Adrenal gland (tissue), 12 donors: Measurements from ENCODE around the gene GALNT16. TPM values are rescaled to one million over a fixed set of nuclear protein-coding genes. Genes with fewer than 3 reads are reported as not detected.

Experiments
- DNase-seq, 7 donors: peaks; one replicate each; pipeline ENCODE4 v3.0.0-alpha.2; 2019 to 2020
- H3K27ac ChIP-seq, 5 donors: fragments of 200-600 bp; sonication (generic) in 4 of 5; 1 replicate in 3 of 5; 2 replicates in 2 of 5; pipeline versions ENCODE4 v1.5.1 to v1.8.0; 2016 to 2020; ENCODE audit warnings: mild to moderate bottlenecking in 1 of 5
- H3K27me3 ChIP-seq: fragments of 200-600 bp; 2 replicates; pipeline ENCODE4 v1.8.0; 2021
- H3K36me3 ChIP-seq, 2 donors: fragments of 200-600 bp; replicated peaks in 1 of 2; 1 replicate in 1 of 2; 2 replicates in 1 of 2; pipeline versions ENCODE4 v1.5.1 to v1.8.0; 2018 to 2022
- H3K4me1 ChIP-seq, 2 donors: fragments of 200-600 bp; replicated peaks in 1 of 2; 1 replicate in 1 of 2; 2 replicates in 1 of 2; pipeline versions ENCODE4 v1.5.1 to v1.8.0; 2018 to 2021
- H3K4me3 ChIP-seq, 4 donors: fragments of 200-600 bp; sonication (generic) in 3 of 4; one replicate each; pipeline ENCODE4 v1.5.1; 2016 to 2018
- H3K9me3 ChIP-seq, 3 donors: fragments of 200-600 bp; sonication (generic) in 1 of 3; replicated peaks in 1 of 3; 1 replicate in 2 of 3; 2 replicates in 1 of 3; pipeline versions ENCODE4 v1.5.1 to v1.8.0; 2016 to 2021
- CTCF ChIP-seq, 6 experiments: fragments of 450-650 bp in 4 of 6; fragments of 200-600 bp in 2 of 6; sonication (generic) in 1 of 6; IDR thresholded peaks; 1 replicate in 5 of 6; 2 replicates in 1 of 6; pipeline versions ENCODE4 v1.5.1 to v1.8.0; 2016 to 2021; ENCODE audit warnings: antibody characterized with exemption in 6 of 6, mild to moderate bottlenecking in 2 of 6, moderate library complexity in 1 of 6
- POLR2A ChIP-seq, 2 donors: fragments of 450-650 bp; IDR thresholded peaks; one replicate each; pipeline ENCODE4 v1.6.1; 2017; ENCODE audit warnings: antibody characterized with exemption in 2 of 2, mild to moderate bottlenecking in 2 of 2, moderate library complexity in 1 of 2
- WGBS, 4 donors: extraction: QIAGEN DNeasy Blood & Tissue Kit in 2 of 4; methylation state at CpG; one replicate each; pipeline versions ENCODE4 v1.1.5 to v1.1.7; 2013 to 2017; 5-methylcytosine and 5-hydroxymethylcytosine counted together
- intact Hi-C, 2 donors: fragments of 100-400 bp; cut with DNase I; formaldehyde crosslinking; loops; one replicate each; pipeline versions ENCODE4 v1.14.1 to v1.15.0; 2022 to 2023
- polyA plus RNA-seq, 3 donors: library from polyadenylated mRNA; stranded (reverse); fragments of 200-250 nt in 2 of 3; fragments of 350-450 nt in 1 of 3; fragmentation: Illumina TruSeq in 1 of 3; extraction: RNeasy Lipid Tissue Mini Kit (QIAGEN cat#74804) in 1 of 3; gene quantifications; one replicate each; pipeline ENCODE4 v1.2.3, GENCODE V29; 2013 to 2014
- total RNA-seq, 9 donors: library from RNA; depleted of rRNA in 4 of 9; stranded (reverse); fragments of >200 nt in 4 of 9; fragments of 120-200 nt in 1 of 9; fragmentation: NEBNext Ultra II Directional in 1 of 9; extraction: Animal tissue kit (Norgen Biotek cat#: 25700) in 1 of 9; gene quantifications; one replicate each; pipeline versions ENCODE4 v1.1.0 to v1.2.4, GENCODE V29; 2013 to 2023
- donor health status: healthy with polysubstance abuse.
- donor health status: Bipolar disorder and iron deficiency.
- donor health status: DM: yes; HTN: yes; CAD: no.
- donor health status: DM: no; HTN: no; CAD: no.
- donor health status: DM: no; HTN: no; CAD: no.
- donor health status: DM: yes; HTN: yes; CAD: no.

GALNT16 gene
- total and polyA plus RNA-seq, 12 donors, result 7.4 to 38.1 (median 15.9) TPM

GRCh38 chr14:69357544-69358200 lies 97.7 kb downstream of the GALNT16 start:
- no peak overlapping the region for H3K4me3 ChIP-seq
- H3K36me3 ChIP-seq, result no peaks in the 10 kb centered on the region
- peaks cover 0 to 10% of the 10 kb centered on the region in 2 donors for H3K4me1 ChIP-seq
- 84 to 92% (median 89%) methylated on average over 6 to 7 of the region's 7 CpGs for WGBS, 4 donors
- H3K27me3 ChIP-seq, result no peaks in the 10 kb centered on the region
- DNase-seq, result no peak
- H3K9me3 ChIP-seq, result no peaks in the 10 kb centered on the region
- TF ChIP-seq CTCF (IDR thresholded peaks at IDR 0.05), result no peak
- TF ChIP-seq POLR2A (IDR thresholded peaks at IDR 0.05), result no peak
- no peak overlapping the region for H3K27ac ChIP-seq
- intact Hi-C loops, result loop anchor here in 1 of 2 donors (5.0 kb wide), 1 partner anchor 115 kb away; no protein-coding TSS in a partner anchor

GRCh38 chr14:69358233-69358963 lies 98.4 kb downstream of the GALNT16 start:
- H3K27me3 ChIP-seq, result no peaks in the 10 kb centered on the region
- no peak overlapping the region for H3K4me3 ChIP-seq
- H3K4me1 ChIP-seq, result peaks cover 0 to 10% of the 10 kb centered on the region in 2 donors
- no peak for DNase-seq
- no peak overlapping the region for H3K27ac ChIP-seq
- no peaks in the 10 kb centered on the region for H3K9me3 ChIP-seq
- 64 to 81% (median 77%) methylated on average over 11 to 12 of the region's 12 CpGs for WGBS, 4 donors
- no peaks in the 10 kb centered on the region for H3K36me3 ChIP-seq
- TF ChIP-seq CTCF (IDR thresholded peaks at IDR 0.05) (no peak), POLR2A (IDR thresholded peaks at IDR 0.05) (no peak)
- intact Hi-C loops, result loop anchor here in 1 of 2 donors (5.0 kb wide), 1 partner anchor 116 kb away; no protein-coding TSS in a partner anchor

- 94 to 96% (median 95%) methylated on average over 3 of the region's 3 CpGs for WGBS, 4 donors
- H3K4me1 ChIP-seq, result peaks cover 0 to 10% of the 10 kb centered on the region in 2 donors
- H3K36me3 ChIP-seq, result no peaks in the 10 kb centered on the region
- no peak overlapping the region for H3K27ac ChIP-seq
- H3K27me3 ChIP-seq, result no peaks in the 10 kb centered on the region
- no peak for DNase-seq
- intact Hi-C loops, result loop anchor here in 1 of 2 donors (5.0 kb wide), 1 partner anchor 117 kb away; no protein-coding TSS in a partner anchor
- no peak overlapping the region for H3K4me3 ChIP-seq
- H3K9me3 ChIP-seq, result no peaks in the 10 kb centered on the region
- TF ChIP-seq CTCF (IDR thresholded peaks at IDR 0.05) (no peak), POLR2A (IDR thresholded peaks at IDR 0.05) (no peak)
Observed at GRCh38 chr14:69358966-69359365, 99.0 kb downstream of the GALNT16 start.

GRCh38 chr14:69360438-69361108 lies 100.6 kb downstream of the GALNT16 start:
- H3K4me3 ChIP-seq, result no peak overlapping the region
- H3K36me3 ChIP-seq, result no peaks in the 10 kb centered on the region
- intact Hi-C loops, result loop anchor here in 1 of 2 donors (5.0 kb wide), 1 partner anchor 118 kb away; no protein-coding TSS in a partner anchor
- no peak for TF ChIP-seq CTCF (IDR thresholded peaks at IDR 0.05)
- no peak for TF ChIP-seq POLR2A (IDR thresholded peaks at IDR 0.05)
- peaks cover 0 to 4% of the 10 kb centered on the region in 2 donors for H3K4me1 ChIP-seq
- 57 to 64% (median 60%) methylated on average over 5 to 7 of the region's 7 CpGs for WGBS, 4 donors
- H3K9me3 ChIP-seq, result no peaks in the 10 kb centered on the region
- no peak for DNase-seq
- H3K27me3 ChIP-seq, result no peaks in the 10 kb centered on the region
- H3K27ac ChIP-seq, result no peak overlapping the region
